ENCODE measurements around the gene PGAP6. TPM values are rescaled to one million over a fixed set of nuclear protein-coding genes. Genes with fewer than 3 reads are reported as not detected.
"Not testable (repeated sequence)": the region's sequence is repeated elsewhere in the genome, so short reads cannot be mapped to it uniquely, and the experiment has no call there.

The PGAP6 gene
- total RNA-seq, 2 experiments from 2014 or later: 59.7 to 63.7 TPM

DNA sequence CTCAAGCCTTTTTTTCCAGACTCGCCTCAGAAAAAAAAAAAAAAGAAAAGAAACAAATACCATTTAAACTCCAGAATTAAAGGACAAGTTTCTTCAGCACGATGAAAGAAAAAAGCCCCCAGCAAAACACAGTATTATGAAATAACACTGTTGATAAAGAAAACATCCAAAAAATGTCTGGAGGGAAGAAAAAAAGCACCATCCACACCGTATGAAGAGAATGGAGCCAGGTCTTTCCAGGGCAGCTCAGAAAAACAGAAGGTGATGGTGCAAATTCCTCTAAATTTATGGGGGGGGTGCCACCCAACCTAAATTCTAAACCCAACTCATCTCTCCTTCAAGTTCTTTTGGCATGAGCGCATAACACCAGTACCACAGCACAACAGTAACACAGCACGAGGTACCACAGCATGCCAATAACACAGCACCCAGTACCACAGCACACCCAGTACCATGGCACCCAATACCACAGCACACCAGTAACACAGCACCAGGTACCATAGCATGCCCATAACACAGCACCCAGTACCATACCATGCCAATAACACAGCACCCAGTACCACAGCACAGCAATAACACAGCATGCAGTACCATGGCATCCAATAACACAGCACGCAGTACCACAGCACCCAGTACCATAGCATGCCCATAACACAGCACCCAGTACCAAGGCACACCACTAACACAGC is 48.2 kb downstream of the PGAP6 start:
- H3K4me3 Mint-ChIP-seq: no peak overlapping the region
- ChIA-PET CTCF (interaction anchor here (1.0 kb wide), 1 partner anchor 98 kb away, joined by 3 read pairs; no protein-coding TSS in a partner anchor), POLR2A (interaction anchor here (0.5 kb wide), 1 partner anchor 9 kb away, joined by 3 read pairs; no protein-coding TSS in a partner anchor)
- DNase-seq: no peak
- H3K27me3 Mint-ChIP-seq: no peaks in the 10 kb centered on the region
- Histone ChIP-seq H3K27ac (ENCODE audit: low read depth in 1 of 2, low read length in 2 of 2) (no peak overlapping the region), H3K4me1 (ENCODE audit: insufficient read depth, low read length) (peaks cover 63% of the 10 kb centered on the region), H3K36me3 (ENCODE audit: insufficient read depth, low read length) (peaks cover 7% of the 10 kb centered on the region), H3K4me3 (ENCODE audit: low read length) (no peak overlapping the region), H3K27me3 (ENCODE audit: control insufficient read depth in 1 of 2, insufficient read depth in 2 of 2, low read length in 2 of 2) (no peaks in the 10 kb centered on the region), H3K9me3 (ENCODE audit: control insufficient read depth in 1 of 2, insufficient read depth in 1 of 2, low read length in 2 of 2) (no peaks in the 10 kb centered on the region)
- intact Hi-C loops (cut with DNase I, micrococcal nuclease): no loop called here
- H3K9me3 Mint-ChIP-seq: no peaks in the 10 kb centered on the region
- H3K27ac Mint-ChIP-seq: no peak overlapping the region
- H3K4me1 Mint-ChIP-seq (ENCODE audit: low read depth): peaks cover 42% of the 10 kb centered on the region
- peaks cover 9% of the 10 kb centered on the region for H3K36me3 Mint-ChIP-seq (ENCODE audit: low read depth)
- ATAC-seq (ENCODE audit: poor library complexity): no peak
- TF ChIP-seq, protein P1, sequence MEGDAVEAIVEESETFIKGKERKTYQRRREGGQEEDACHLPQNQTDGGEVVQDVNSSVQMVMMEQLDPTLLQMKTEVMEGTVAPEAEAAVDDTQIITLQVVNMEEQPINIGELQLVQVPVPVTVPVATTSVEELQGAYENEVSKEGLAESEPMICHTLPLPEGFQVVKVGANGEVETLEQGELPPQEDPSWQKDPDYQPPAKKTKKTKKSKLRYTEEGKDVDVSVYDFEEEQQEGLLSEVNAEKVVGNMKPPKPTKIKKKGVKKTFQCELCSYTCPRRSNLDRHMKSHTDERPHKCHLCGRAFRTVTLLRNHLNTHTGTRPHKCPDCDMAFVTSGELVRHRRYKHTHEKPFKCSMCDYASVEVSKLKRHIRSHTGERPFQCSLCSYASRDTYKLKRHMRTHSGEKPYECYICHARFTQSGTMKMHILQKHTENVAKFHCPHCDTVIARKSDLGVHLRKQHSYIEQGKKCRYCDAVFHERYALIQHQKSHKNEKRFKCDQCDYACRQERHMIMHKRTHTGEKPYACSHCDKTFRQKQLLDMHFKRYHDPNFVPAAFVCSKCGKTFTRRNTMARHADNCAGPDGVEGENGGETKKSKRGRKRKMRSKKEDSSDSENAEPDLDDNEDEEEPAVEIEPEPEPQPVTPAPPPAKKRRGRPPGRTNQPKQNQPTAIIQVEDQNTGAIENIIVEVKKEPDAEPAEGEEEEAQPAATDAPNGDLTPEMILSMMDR (IDR thresholded peaks at IDR 0.05): no peak

DNA sequence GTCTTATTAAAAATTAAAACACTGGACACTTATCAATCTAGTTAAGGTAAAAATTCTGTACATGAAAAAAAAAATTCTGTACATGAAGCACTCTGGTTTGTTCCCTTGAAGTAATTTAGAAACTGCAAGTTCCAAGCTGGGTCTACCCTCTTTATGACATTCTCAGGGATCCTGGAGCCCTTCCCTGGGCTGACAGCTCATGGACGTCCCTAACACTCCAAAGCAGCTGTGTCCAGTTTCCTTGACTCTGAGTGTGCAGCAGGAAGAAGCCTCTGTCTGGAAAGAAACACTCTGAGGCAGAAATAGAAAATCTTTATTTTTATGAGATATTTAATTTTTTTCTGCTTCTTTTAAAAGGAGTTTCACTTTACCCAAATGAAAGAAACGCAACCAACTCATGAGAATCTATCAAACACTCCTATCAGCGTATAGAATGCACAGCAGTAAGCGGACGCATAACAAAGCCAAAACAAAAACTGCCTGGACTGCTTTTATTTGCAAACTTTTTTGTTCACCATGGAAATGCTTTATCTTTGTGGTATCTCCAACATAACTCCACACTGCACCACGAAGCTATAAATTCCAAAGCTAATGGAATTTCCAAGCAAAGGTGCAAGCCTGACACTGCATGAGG is 50.5 kb downstream of the PGAP6 start:
- H3K4me1 Mint-ChIP-seq (ENCODE audit: low read depth): peaks cover 46% of the 10 kb centered on the region
- peak overlapping the region; percentile 33 for H3K27ac Mint-ChIP-seq
- POLR2A ChIA-PET; H3K9me3 ChIP-seq (ENCODE audit: control insufficient read depth in 1 of 2, insufficient read depth in 1 of 2, low read length in 2 of 2); ATAC-seq (ENCODE audit: poor library complexity); DNase-seq; CTCF ChIA-PET; H3K4me3 ChIP-seq (ENCODE audit: low read length); intact Hi-C loops (cut with DNase I, micrococcal nuclease); H3K27me3 ChIP-seq (ENCODE audit: control insufficient read depth in 1 of 2, insufficient read depth in 2 of 2, low read length in 2 of 2); H3K27me3 Mint-ChIP-seq; H3K36me3 ChIP-seq (ENCODE audit: insufficient read depth, low read length); H3K9me3 Mint-ChIP-seq; H3K4me3 Mint-ChIP-seq; H3K27ac ChIP-seq (ENCODE audit: low read depth in 1 of 2, low read length in 2 of 2): not testable (repeated sequence)
- peaks cover 12% of the 10 kb centered on the region for H3K36me3 Mint-ChIP-seq (ENCODE audit: low read depth)
- peaks cover 69% of the 10 kb centered on the region for H3K4me1 ChIP-seq (ENCODE audit: insufficient read depth, low read length)

DNA sequence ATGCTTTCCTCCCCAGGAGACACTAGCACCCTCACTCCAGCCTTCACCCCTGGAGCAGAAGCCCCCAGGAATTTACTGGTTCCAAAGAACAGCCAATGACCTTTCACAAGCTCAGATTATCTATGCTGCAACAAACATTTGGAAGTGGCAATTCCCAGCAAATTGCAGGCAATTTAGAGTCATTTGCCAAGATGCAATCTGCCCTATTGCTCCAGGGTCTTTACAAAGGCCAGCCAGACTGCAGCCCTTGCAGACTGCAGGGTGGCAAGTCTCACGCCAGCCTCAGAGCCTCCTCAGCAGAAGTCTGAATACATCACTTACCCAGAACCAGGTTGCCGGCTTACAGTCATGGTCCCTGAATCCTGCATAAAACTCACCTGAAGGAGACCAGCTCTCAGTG is 51.0 kb downstream of the PGAP6 start:
- intact Hi-C loops (cut with DNase I, micrococcal nuclease): no loop called here
- Histone ChIP-seq H3K27me3 (ENCODE audit: control insufficient read depth in 1 of 2, insufficient read depth in 2 of 2, low read length in 2 of 2) (no peaks in the 10 kb centered on the region), H3K27ac (ENCODE audit: low read depth in 1 of 2, low read length in 2 of 2) (no peak overlapping the region), H3K4me1 (ENCODE audit: insufficient read depth, low read length) (peaks cover 69% of the 10 kb centered on the region), H3K4me3 (ENCODE audit: low read length) (no peak overlapping the region), H3K9me3 (ENCODE audit: control insufficient read depth in 1 of 2, insufficient read depth in 1 of 2, low read length in 2 of 2) (no peaks in the 10 kb centered on the region), H3K36me3 (ENCODE audit: insufficient read depth, low read length) (peaks cover 5% of the 10 kb centered on the region)
- no peak overlapping the region for H3K4me3 Mint-ChIP-seq
- no peaks in the 10 kb centered on the region for H3K9me3 Mint-ChIP-seq
- TF ChIP-seq, protein P1 (IDR thresholded peaks at IDR 0.05): no peak
- no peak for DNase-seq
- peaks cover 45% of the 10 kb centered on the region for H3K4me1 Mint-ChIP-seq (ENCODE audit: low read depth)
- CTCF ChIA-PET: no interaction called here
- ATAC-seq (ENCODE audit: poor library complexity): no peak
- POLR2A ChIA-PET: no interaction called here
- H3K27me3 Mint-ChIP-seq: no peaks in the 10 kb centered on the region
- peaks cover 12% of the 10 kb centered on the region for H3K36me3 Mint-ChIP-seq (ENCODE audit: low read depth)
- H3K27ac Mint-ChIP-seq: peak overlapping the region; percentile 33

Measured in CD4-positive, alpha-beta T cell (primary cell).